Measurements from ENCODE around the gene CREB3. TPM values are rescaled to one million over a fixed set of nuclear protein-coding genes. Genes with fewer than 3 reads are reported as not detected.

CREB3 gene
- total RNA-seq, 1 experiment from 2014 or later = 22.4 TPM

GRCh38 chr9:35778496-35778895 is 46.0 kb downstream of the CREB3 start:
- Histone ChIP-seq H3K4me2 (no peak overlapping the region), H4K20me1 (ENCODE audit: insufficient read depth) (no peaks in the 10 kb centered on the region), H3F3A (ENCODE audit: insufficient read depth, low read depth) (no peaks in the 10 kb centered on the region), H2AFZ (no peak overlapping the region), H3K9me2 (ENCODE audit: insufficient read depth) (no peaks in the 10 kb centered on the region), H3K4me3 (no peak overlapping the region), H3K27me3 (ENCODE audit: insufficient read depth, low read depth) (no peaks in the 10 kb centered on the region), H3K27ac (no peak overlapping the region), H3K79me2 (ENCODE audit: low read depth) (no peaks in the 10 kb centered on the region), H3K9me3 (ENCODE audit: insufficient read depth, low read depth) (no peaks in the 10 kb centered on the region), H3K36me3 (ENCODE audit: low read depth) (0 out of 2 replicates have a peak, but pooled peaks cover 2% of the 10 kb centered on the region), H3K4me1 (replicated peaks; ENCODE audit: insufficient read depth) (no peaks in the 10 kb centered on the region)
- BruUV-seq (replicated peaks) = no TSS peak
- DNase-seq = no peak
- intact Hi-C loops (cut with micrococcal nuclease; ENCODE audit: unreplicated experiment) = no loop called here
- POLR2A ChIA-PET (ENCODE audit: unreplicated experiment) = no interaction called here
- TF ChIP-seq, protein P1, sequence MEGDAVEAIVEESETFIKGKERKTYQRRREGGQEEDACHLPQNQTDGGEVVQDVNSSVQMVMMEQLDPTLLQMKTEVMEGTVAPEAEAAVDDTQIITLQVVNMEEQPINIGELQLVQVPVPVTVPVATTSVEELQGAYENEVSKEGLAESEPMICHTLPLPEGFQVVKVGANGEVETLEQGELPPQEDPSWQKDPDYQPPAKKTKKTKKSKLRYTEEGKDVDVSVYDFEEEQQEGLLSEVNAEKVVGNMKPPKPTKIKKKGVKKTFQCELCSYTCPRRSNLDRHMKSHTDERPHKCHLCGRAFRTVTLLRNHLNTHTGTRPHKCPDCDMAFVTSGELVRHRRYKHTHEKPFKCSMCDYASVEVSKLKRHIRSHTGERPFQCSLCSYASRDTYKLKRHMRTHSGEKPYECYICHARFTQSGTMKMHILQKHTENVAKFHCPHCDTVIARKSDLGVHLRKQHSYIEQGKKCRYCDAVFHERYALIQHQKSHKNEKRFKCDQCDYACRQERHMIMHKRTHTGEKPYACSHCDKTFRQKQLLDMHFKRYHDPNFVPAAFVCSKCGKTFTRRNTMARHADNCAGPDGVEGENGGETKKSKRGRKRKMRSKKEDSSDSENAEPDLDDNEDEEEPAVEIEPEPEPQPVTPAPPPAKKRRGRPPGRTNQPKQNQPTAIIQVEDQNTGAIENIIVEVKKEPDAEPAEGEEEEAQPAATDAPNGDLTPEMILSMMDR (conservative IDR thresholded peaks at IDR 0.05) = no peak
- TF ChIP-seq EZH2 (IDR thresholded peaks at IDR 0.05; ENCODE audit: low read depth) = no peak
- CTCF ChIA-PET = no interaction called here

DNA sequence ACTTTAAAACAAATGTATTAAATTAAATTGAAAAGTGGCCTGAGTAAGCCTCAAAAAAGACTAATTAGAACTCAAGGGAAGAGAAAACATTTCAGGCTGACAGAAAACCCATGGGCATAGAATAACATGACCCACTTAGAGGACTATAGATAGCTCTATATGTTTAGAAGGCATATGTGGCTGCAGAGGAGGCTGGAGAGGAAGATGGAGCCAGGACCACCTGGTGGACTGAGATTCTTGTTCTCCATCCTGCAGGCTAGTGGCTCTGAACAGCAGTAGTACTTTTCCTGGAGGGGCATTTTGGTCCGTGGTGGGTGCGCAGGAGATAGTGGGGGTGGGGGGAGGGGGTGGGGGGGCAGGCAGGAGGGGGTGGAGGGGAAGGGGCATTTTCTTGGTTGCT is 48.6 kb downstream of the CREB3 start:
- Histone ChIP-seq H3K79me2 (ENCODE audit: low read depth) (no peaks in the 10 kb centered on the region), H3K27me3 (ENCODE audit: insufficient read depth, low read depth) (no peaks in the 10 kb centered on the region), H3K4me2 (no peak overlapping the region), H3K27ac (no peak overlapping the region), H3K36me3 (ENCODE audit: low read depth) (0 out of 2 replicates have a peak, but pooled peaks cover 5% of the 10 kb centered on the region), H2AFZ (no peak overlapping the region), H3K9me2 (ENCODE audit: insufficient read depth) (no peaks in the 10 kb centered on the region), H3K9me3 (ENCODE audit: insufficient read depth, low read depth) (no peaks in the 10 kb centered on the region), H3K4me3 (no peak overlapping the region), H3F3A (ENCODE audit: insufficient read depth, low read depth) (no peaks in the 10 kb centered on the region), H4K20me1 (ENCODE audit: insufficient read depth) (no peaks in the 10 kb centered on the region), H3K4me1 (replicated peaks; ENCODE audit: insufficient read depth) (no peaks in the 10 kb centered on the region)
- DNase-seq = no peak
- no TSS peak for BruUV-seq (replicated peaks)
- intact Hi-C loops (cut with micrococcal nuclease; ENCODE audit: unreplicated experiment) = no loop called here
- ChIA-PET POLR2A (ENCODE audit: unreplicated experiment) (no interaction called here), CTCF (no interaction called here)
- TF ChIP-seq EZH2 (IDR thresholded peaks at IDR 0.05; ENCODE audit: low read depth) = no peak
- TF ChIP-seq, protein P1 (conservative IDR thresholded peaks at IDR 0.05) = no peak

- CTCF ChIA-PET = no interaction called here
- Histone ChIP-seq H3K4me1 (replicated peaks; ENCODE audit: insufficient read depth) (no peaks in the 10 kb centered on the region), H4K20me1 (ENCODE audit: insufficient read depth) (no peaks in the 10 kb centered on the region), H3K9me2 (ENCODE audit: insufficient read depth) (no peaks in the 10 kb centered on the region), H3K36me3 (ENCODE audit: low read depth) (0 out of 2 replicates have a peak, but pooled peaks cover 5% of the 10 kb centered on the region), H3K4me2 (no peak overlapping the region), H3F3A (ENCODE audit: insufficient read depth, low read depth) (peaks cover 4% of the 10 kb centered on the region; the same call in 1 of the 2 replicates), H3K4me3 (no peak overlapping the region), H3K9me3 (ENCODE audit: insufficient read depth, low read depth) (no peaks in the 10 kb centered on the region), H3K27ac (no peak overlapping the region), H2AFZ (no peak overlapping the region), H3K79me2 (ENCODE audit: low read depth) (no peaks in the 10 kb centered on the region), H3K27me3 (ENCODE audit: insufficient read depth, low read depth) (no peaks in the 10 kb centered on the region)
- TF ChIP-seq EZH2 (IDR thresholded peaks at IDR 0.05; ENCODE audit: low read depth) = no peak
- TF ChIP-seq, protein P1 (conservative IDR thresholded peaks at IDR 0.05) = no peak
- DNase-seq = no peak
- BruUV-seq (replicated peaks) = no TSS peak
- intact Hi-C loops (cut with micrococcal nuclease; ENCODE audit: unreplicated experiment) = no loop called here
- POLR2A ChIA-PET (ENCODE audit: unreplicated experiment) = no interaction called here
Measured at GRCh38 chr9:35783418-35783817, 51.0 kb downstream of the CREB3 start.

Small RNA genes within 50 kb of the gene (microRNA-seq; reads per million reads assigned to microRNA genes)
- not detected for gene MIR6852 (ENCODE audit: borderline number of aligned reads, borderline replicate concordance)
- gene MIR6853 (ENCODE audit: borderline number of aligned reads, borderline replicate concordance) = not detected

Other genes starting within 250 kb of the CREB3 start
- 10.1 and 12.5 TPM in 2 replicates for gene RUSC2, start 242.6 kb upstream of the CREB3 start, total RNA-seq (2021)
- gene TESK1, start 127.4 kb upstream of the CREB3 start, total RNA-seq (2021) = 25.5 and 30.6 TPM in 2 replicates
- 3.2 and 4.1 TPM in 2 replicates for gene CD72, start 114.3 kb upstream of the CREB3 start, total RNA-seq (2021)
- not detected in 2 replicates for gene SIT1, start 81.7 kb upstream of the CREB3 start, total RNA-seq (2021)
- 13,432 and 13,506 TPM in 2 replicates for gene RMRP, start 74.6 kb upstream of the CREB3 start, total RNA-seq (2021)
- 6.9 and 10.5 TPM in 2 replicates for gene CCDC107, start 74.4 kb upstream of the CREB3 start, total RNA-seq (2021)
- gene ARHGEF39, start 67.5 kb upstream of the CREB3 start, total RNA-seq (2021) = 13.5 and 15.6 TPM in 2 replicates
- gene CA9, start 58.7 kb upstream of the CREB3 start, total RNA-seq (2021) = 2.5 and 6.6 TPM in 2 replicates
- 30.5 and 60.0 TPM in 2 replicates for gene TPM2, start 42.7 kb upstream of the CREB3 start, total RNA-seq (2021)
- gene TLN1, start 471 bp upstream of the CREB3 start, total RNA-seq (2021) = 101 and 114 TPM in 2 replicates
- 25.0 and 29.6 TPM in 2 replicates for gene GBA2, start 16.6 kb downstream of the CREB3 start, total RNA-seq (2021)
- gene RGP1, start 16.6 kb downstream of the CREB3 start, total RNA-seq (2021) = 21.8 and 25.1 TPM in 2 replicates
- not detected in 2 replicates for gene MSMP, start 21.6 kb downstream of the CREB3 start, total RNA-seq (2021)
- 11.3 and 12.2 TPM in 2 replicates for gene NPR2, start 58.9 kb downstream of the CREB3 start, total RNA-seq (2021)
- gene SPAG8, start 79.6 kb downstream of the CREB3 start, total RNA-seq (2021) = 0.48 and 1.0 TPM in 2 replicates
- gene HINT2, start 82.4 kb downstream of the CREB3 start, total RNA-seq (2021) = 53.1 and 73.9 TPM in 2 replicates
- not detected in 2 replicates for gene FAM221B, start 96.1 kb downstream of the CREB3 start, total RNA-seq (2021)
- gene TMEM8B, start 96.6 kb downstream of the CREB3 start, total RNA-seq (2021) = 6.3 and 6.4 TPM in 2 replicates
- not detected in 2 replicates for gene OR13J1, start 137.7 kb downstream of the CREB3 start, total RNA-seq (2021)
- 2.0 and 3.6 TPM in 2 replicates for gene HRCT1, start 173.5 kb downstream of the CREB3 start, total RNA-seq (2021)
- gene SPAAR, start 176.8 kb downstream of the CREB3 start, total RNA-seq (2021) = 0.72 and 0.73 TPM in 2 replicates
- gene OR2S2, start 225.5 kb downstream of the CREB3 start, total RNA-seq (2021) = not detected in 2 replicates

Data from PC-9 (cell line).